A673 (cell line): ENCODE results near the gene TCEA3. TPM values are rescaled to one million over a fixed set of nuclear protein-coding genes. Genes with fewer than 3 reads are reported as not detected.

Experiments used
- BruUV-seq: library from RNA; stranded (reverse); fragments of 400-500 nt; replicated peaks from 2 replicates; lab custom pipeline; 2021; lab: Mats Ljungman, UMichigan
- CTCF ChIA-PET: fragments of 300-600 bp; sonication (Branson Sonifier 250); formaldehyde crosslinking; loops from one replicate; lab custom pipeline; 2022; ENCODE audit warnings: antibody characterized with exemption; lab: Charles Lee
- POLR2A ChIA-PET: fragments of 300-600 bp; sonication (Branson Sonifier 250); formaldehyde crosslinking; loops from one replicate; lab custom pipeline; 2022; ENCODE audit warnings: antibody characterized with exemption; ENCODE audit not compliant: low non-redundant PET; lab: Charles Lee
- DNase-seq: peaks from one replicate; pipeline ENCODE4 v3.0.0-alpha.2; 2015; ENCODE audit warnings: low spot score
- H3K27ac ChIP-seq: fragments of 200-600 bp; sonication (generic); 2 replicates; pipeline ENCODE4 v1.5.1; 2016; ENCODE audit warnings: mixed run types, low read depth, mild to moderate bottlenecking, mixed read lengths, antibody characterized with exemption, low read length; ENCODE audit not compliant: poor library complexity, severe bottlenecking
- H3K27me3 ChIP-seq: fragments of 200-600 bp; sonication (generic); replicated peaks from 2 replicates; pipeline ENCODE4 v1.6.1; 2017; ENCODE audit warnings: mixed run types, low read depth, mild to moderate bottlenecking, mixed read lengths, antibody characterized with exemption, low read length; ENCODE audit not compliant: insufficient read depth, poor library complexity
- H3K36me3 ChIP-seq: fragments of 200-600 bp; sonication (generic); 2 replicates; pipeline ENCODE4 v1.6.1; 2016; ENCODE audit warnings: mixed run types, mild to moderate bottlenecking, mixed read lengths, antibody characterized with exemption, low read length; ENCODE audit not compliant: insufficient read depth, poor library complexity, severe bottlenecking
- H3K4me1 ChIP-seq: fragments of 200-600 bp; sonication (generic); 2 replicates; pipeline ENCODE4 v1.6.1; 2017; ENCODE audit warnings: mixed run types, mild to moderate bottlenecking, mixed read lengths, antibody characterized with exemption, low read length; ENCODE audit not compliant: insufficient read depth, poor library complexity, severe bottlenecking
- H3K4me3 ChIP-seq: fragments of 200-600 bp; sonication (generic); 2 replicates; pipeline ENCODE4 v1.5.1; 2016; ENCODE audit warnings: low read depth, mixed run types, mild to moderate bottlenecking, mixed read lengths, low read length; ENCODE audit not compliant: poor library complexity, severe bottlenecking
- H3K9me3 ChIP-seq: fragments of 200-600 bp; sonication (generic); 2 replicates; pipeline ENCODE4 v1.6.1; 2016; ENCODE audit warnings: mixed run types, low read depth, mild to moderate bottlenecking, mixed read lengths, antibody characterized with exemption, low read length; ENCODE audit not compliant: poor library complexity, severe bottlenecking
- EZH2 ChIP-seq: fragments of 200-600 bp; sonication (generic); IDR thresholded peaks from 2 replicates; pipeline ENCODE4 v1.6.1; 2017; ENCODE audit warnings: borderline replicate concordance, low read depth, mild to moderate bottlenecking, mixed read lengths, antibody characterized with exemption, low read length; ENCODE audit not compliant: poor library complexity, severe bottlenecking
- intact Hi-C: fragments of 100-400 bp; cut with micrococcal nuclease; formaldehyde crosslinking; loops from one replicate; pipeline ENCODE4 v1.10.0; 2022; ENCODE audit not compliant: unreplicated experiment
- total RNA-seq: library from RNA; stranded (reverse); gene quantifications from 2 replicates; pipeline ENCODE4 v1.2.3, GENCODE V29; 2021
- TF ChIP-seq, protein P1 (sequence below): fragments of 300-800, 200-600 bp; sonication (generic); conservative IDR thresholded peaks from 2 replicates; pipeline ENCODE4 v1.5.1; 2017; ENCODE audit warnings: low read depth, mild to moderate bottlenecking, antibody characterized with exemption, low read length, moderate library complexity, mixed read lengths

Gene TCEA3
- total RNA-seq, 1 experiment from 2014 or later: 0.99 TPM

GRCh38 chr1:23456226-23456625 lies 31.7 kb upstream of the TCEA3 start:
- CTCF ChIA-PET: no interaction called here
- Histone ChIP-seq H3K4me1 (peaks cover 6% of the 10 kb centered on the region), H3K9me3 (no peaks in the 10 kb centered on the region), H3K27ac (no peak overlapping the region), H3K36me3 (no peaks in the 10 kb centered on the region), H3K27me3 (no peaks in the 10 kb centered on the region), H3K4me3 (no peak overlapping the region)
- DNase-seq: no peak
- TF ChIP-seq, protein P1, sequence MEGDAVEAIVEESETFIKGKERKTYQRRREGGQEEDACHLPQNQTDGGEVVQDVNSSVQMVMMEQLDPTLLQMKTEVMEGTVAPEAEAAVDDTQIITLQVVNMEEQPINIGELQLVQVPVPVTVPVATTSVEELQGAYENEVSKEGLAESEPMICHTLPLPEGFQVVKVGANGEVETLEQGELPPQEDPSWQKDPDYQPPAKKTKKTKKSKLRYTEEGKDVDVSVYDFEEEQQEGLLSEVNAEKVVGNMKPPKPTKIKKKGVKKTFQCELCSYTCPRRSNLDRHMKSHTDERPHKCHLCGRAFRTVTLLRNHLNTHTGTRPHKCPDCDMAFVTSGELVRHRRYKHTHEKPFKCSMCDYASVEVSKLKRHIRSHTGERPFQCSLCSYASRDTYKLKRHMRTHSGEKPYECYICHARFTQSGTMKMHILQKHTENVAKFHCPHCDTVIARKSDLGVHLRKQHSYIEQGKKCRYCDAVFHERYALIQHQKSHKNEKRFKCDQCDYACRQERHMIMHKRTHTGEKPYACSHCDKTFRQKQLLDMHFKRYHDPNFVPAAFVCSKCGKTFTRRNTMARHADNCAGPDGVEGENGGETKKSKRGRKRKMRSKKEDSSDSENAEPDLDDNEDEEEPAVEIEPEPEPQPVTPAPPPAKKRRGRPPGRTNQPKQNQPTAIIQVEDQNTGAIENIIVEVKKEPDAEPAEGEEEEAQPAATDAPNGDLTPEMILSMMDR: no peak
- TF ChIP-seq EZH2: no peak
- no TSS peak for BruUV-seq
- intact Hi-C loops: no loop called here
- POLR2A ChIA-PET: interaction anchor here (0.7 kb wide), 1 partner anchor 52 kb away, joined by 4 read pairs; no protein-coding TSS in a partner anchor

DNA sequence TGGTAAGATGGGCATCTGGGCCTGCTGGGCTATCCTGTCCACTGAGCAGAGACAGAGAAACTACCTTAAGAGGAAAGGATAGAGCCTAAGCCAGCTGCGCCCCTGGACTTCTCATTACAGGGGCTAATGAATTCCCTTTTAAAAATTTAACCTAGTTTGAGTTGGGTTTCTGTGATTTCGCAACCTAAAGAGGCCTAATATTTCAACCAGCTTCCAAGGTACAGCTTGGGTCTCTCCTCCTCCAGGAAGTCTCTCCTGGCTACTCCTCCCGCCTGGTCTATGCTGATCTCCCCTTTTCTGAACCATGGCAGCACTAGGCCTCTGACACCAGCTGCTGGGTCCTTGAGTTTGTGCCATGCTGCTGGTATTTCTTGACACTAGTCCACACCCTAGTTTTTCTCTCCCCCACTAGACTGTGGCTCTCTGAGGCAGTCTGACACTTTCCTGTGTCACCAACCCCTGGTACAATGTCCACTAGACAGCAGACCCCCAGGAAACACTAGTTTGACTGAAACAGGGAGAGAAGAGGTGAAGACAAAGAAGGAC lies 29.0 kb upstream of the TCEA3 start:
- no peaks in the 10 kb centered on the region for H3K36me3 ChIP-seq
- TF ChIP-seq, protein P1: no peak
- no peak for TF ChIP-seq EZH2
- no peaks in the 10 kb centered on the region for H3K9me3 ChIP-seq
- ChIA-PET POLR2A (no interaction called here), CTCF (no interaction called here)
- no TSS peak for BruUV-seq
- DNase-seq: no peak
- no peak overlapping the region for H3K4me3 ChIP-seq
- intact Hi-C loops: no loop called here
- no peaks in the 10 kb centered on the region for H3K27me3 ChIP-seq
- H3K4me1 ChIP-seq: peaks cover 6% of the 10 kb centered on the region
- no peak overlapping the region for H3K27ac ChIP-seq

- DNase-seq: peak; percentile 29
- H3K36me3 ChIP-seq: no peaks in the 10 kb centered on the region
- H3K9me3 ChIP-seq: no peaks in the 10 kb centered on the region
- POLR2A ChIA-PET: no interaction called here
- BruUV-seq: no TSS peak
- CTCF ChIA-PET: no interaction called here
- H3K27ac ChIP-seq: no peak overlapping the region
- H3K27me3 ChIP-seq: no peaks in the 10 kb centered on the region
- H3K4me1 ChIP-seq: peaks cover 6% of the 10 kb centered on the region
- TF ChIP-seq, protein P1: no peak
- no peak for TF ChIP-seq EZH2
- intact Hi-C loops: no loop called here
- H3K4me3 ChIP-seq: no peak overlapping the region
These were observed 27.5 kb upstream of the TCEA3 start for GRCh38 chr1:23452011-23452411.
